ENCODE data around the gene TEX36.

- TF ChIP-seq CTCF (conservative IDR thresholded peaks at IDR 0.05) = no peak
- no peak for TF ChIP-seq EZH2 (IDR thresholded peaks at IDR 0.05; ENCODE audit: low read depth)
Measured at GRCh38 chr10:125639846-125640245, 43.1 kb downstream of the TEX36 start.
